HL-60 (cell line): Measurements from ENCODE around the gene PRKAA2.

Experiments
- DNase-seq, 2 experiments: peaks; one replicate each; pipeline ENCODE4 v3.0.0-alpha.2; 2010 to 2020; ENCODE audit warnings: low read depth in 1 of 2, low spot score in 1 of 2
- H3K27ac ChIP-seq: fragments of 250-450 bp; sonication (Bioruptor Pico); replicated peaks from 2 replicates; pipeline ENCODE4 v1.5.1; 2020; ENCODE audit warnings: mild to moderate bottlenecking, moderate library complexity
- H3K27me3 ChIP-seq: fragments of 250-450 bp; sonication (Bioruptor Pico); 2 replicates; pipeline ENCODE4 v1.5.1; 2021; ENCODE audit warnings: mild to moderate bottlenecking, moderate library complexity; ENCODE audit not compliant: insufficient read depth, poor library complexity, severe bottlenecking
- H3K4me3 ChIP-seq: replicated peaks from 2 replicates; pipeline ENCODE4 v1.5.1; 2011; ENCODE audit warnings: mild to moderate bottlenecking, control low read depth, low read length; ENCODE audit not compliant: insufficient read depth
- CTCF ChIP-seq: IDR thresholded peaks from one replicate; pipeline ENCODE4 v1.5.1; 2011; ENCODE audit warnings: low read length, control low read depth, inconsistent platforms; ENCODE audit not compliant: insufficient read depth
- GABPA ChIP-seq: IDR thresholded peaks from 2 replicates; pipeline ENCODE4 v1.6.1; 2012; ENCODE audit warnings: low read depth
- POLR2AphosphoS5 ChIP-seq: IDR thresholded peaks from 2 replicates; pipeline ENCODE4 v1.6.1; 2012; ENCODE audit warnings: low read depth
- REST ChIP-seq: IDR thresholded peaks from 2 replicates; pipeline ENCODE4 v1.6.1; 2012; ENCODE audit warnings: low read depth; ENCODE audit not compliant: insufficient replicate concordance
- SPI1 ChIP-seq: IDR thresholded peaks from 2 replicates; pipeline ENCODE4 v1.6.1; 2012; ENCODE audit warnings: low read depth, mild to moderate bottlenecking, borderline replicate concordance

The PRKAA2 gene

GRCh38 chr1:56710646-56711045, 65.5 kb downstream of the PRKAA2 start:
- peaks cover 2% of the 10 kb centered on the region for H3K27me3 ChIP-seq
- no peak for DNase-seq
- H3K4me3 ChIP-seq: no peak overlapping the region
- TF ChIP-seq SPI1 (no peak), GABPA (no peak), CTCF (no peak), POLR2AphosphoS5 (no peak), REST (no peak)
- no peak overlapping the region for H3K27ac ChIP-seq

- Histone ChIP-seq H3K4me3 (no peak overlapping the region), H3K27me3 (peaks cover 2% of the 10 kb centered on the region), H3K27ac (no peak overlapping the region)
- no peak for DNase-seq
- TF ChIP-seq POLR2AphosphoS5 (no peak), GABPA (no peak), REST (no peak), CTCF (no peak), SPI1 (no peak)
Observed at GRCh38 chr1:56712150-56712549, 67.0 kb downstream of the PRKAA2 start.

- H3K27me3 ChIP-seq: peaks cover 2% of the 10 kb centered on the region
- TF ChIP-seq GABPA: no peak
- TF ChIP-seq CTCF: no peak
- TF ChIP-seq REST: no peak
- DNase-seq: no peak
Observed at GRCh38 chr1:56713112-56713511, 68.0 kb downstream of the PRKAA2 start.

More at GRCh38 chr1:56713112-56713511, 68.0 kb downstream of the PRKAA2 start:
- no peak overlapping the region for H3K4me3 ChIP-seq
- H3K27ac ChIP-seq: no peak overlapping the region
